ENCODE results near the gene MBD6. TPM values are rescaled to one million over a fixed set of nuclear protein-coding genes. Genes with fewer than 3 reads are reported as not detected.

MBD6 gene
- total and polyA plus RNA-seq, 10 donors: 14.8 to 171 (median 80.6) TPM

DNA sequence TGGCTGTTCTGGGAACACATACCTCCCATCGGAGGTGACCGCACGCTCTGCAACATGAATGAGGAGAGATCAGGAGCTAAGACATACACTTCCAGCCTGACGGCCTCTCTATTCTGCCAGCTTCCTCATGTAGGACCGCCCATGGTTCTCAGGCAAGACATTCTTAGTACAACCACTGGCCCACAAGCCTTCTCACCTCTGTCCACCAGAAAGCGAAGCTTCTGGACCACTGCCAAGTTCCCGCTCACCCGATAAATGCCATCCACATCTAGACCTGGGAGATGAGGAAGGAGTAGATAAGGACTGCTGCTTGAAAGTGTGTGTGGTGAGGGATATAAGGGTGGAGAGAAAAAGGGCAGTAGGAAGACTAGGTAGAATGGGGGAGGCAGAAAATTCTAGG is 48.2 kb upstream of the MBD6 start:
- peak; percentile 62 for DNase-seq
- WGBS, 5 donors: 78 to 88% (median 87%) methylated on average over 8 of the region's 8 CpGs
- TF ChIP-seq POLR2A (IDR thresholded peaks at IDR 0.05) (no peak), POLR2AphosphoS5 (IDR thresholded peaks at IDR 0.05) (peak in 1 of 3 donors; percentile 29)
- TF ChIP-seq, protein P1, sequence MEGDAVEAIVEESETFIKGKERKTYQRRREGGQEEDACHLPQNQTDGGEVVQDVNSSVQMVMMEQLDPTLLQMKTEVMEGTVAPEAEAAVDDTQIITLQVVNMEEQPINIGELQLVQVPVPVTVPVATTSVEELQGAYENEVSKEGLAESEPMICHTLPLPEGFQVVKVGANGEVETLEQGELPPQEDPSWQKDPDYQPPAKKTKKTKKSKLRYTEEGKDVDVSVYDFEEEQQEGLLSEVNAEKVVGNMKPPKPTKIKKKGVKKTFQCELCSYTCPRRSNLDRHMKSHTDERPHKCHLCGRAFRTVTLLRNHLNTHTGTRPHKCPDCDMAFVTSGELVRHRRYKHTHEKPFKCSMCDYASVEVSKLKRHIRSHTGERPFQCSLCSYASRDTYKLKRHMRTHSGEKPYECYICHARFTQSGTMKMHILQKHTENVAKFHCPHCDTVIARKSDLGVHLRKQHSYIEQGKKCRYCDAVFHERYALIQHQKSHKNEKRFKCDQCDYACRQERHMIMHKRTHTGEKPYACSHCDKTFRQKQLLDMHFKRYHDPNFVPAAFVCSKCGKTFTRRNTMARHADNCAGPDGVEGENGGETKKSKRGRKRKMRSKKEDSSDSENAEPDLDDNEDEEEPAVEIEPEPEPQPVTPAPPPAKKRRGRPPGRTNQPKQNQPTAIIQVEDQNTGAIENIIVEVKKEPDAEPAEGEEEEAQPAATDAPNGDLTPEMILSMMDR (IDR thresholded peaks at IDR 0.05 in 8 of 11, conservative IDR thresholded peaks at IDR 0.05 in 3 of 11): no peak
- intact Hi-C loops (cut with DNase I; ENCODE audit: low total_unique reads): no loop called here
- Histone ChIP-seq H3K27ac (peak overlapping the region in 3 of 8 donors; percentile 93 to 96 (median 95)), H3K9me3 (no peaks in the 10 kb centered on the region), H3K4me3 (peak overlapping the region in 1 of 8 donors; percentile 89), H3K36me3 (peaks cover 0 to 69% (median 56%) of the 10 kb centered on the region in 6 donors), H3K4me1 (peaks cover 22 to 100% (median 74%) of the 10 kb centered on the region in 6 donors), H3K27me3 (replicated peaks in 1 of 7) (peaks cover 0 to 18% (median 0%) of the 10 kb centered on the region in 7 donors)

GRCh38 chr12:57474862-57475261 is 47.8 kb upstream of the MBD6 start:
- Histone ChIP-seq H3K27me3 (replicated peaks in 1 of 7) (peaks cover 0 to 18% (median 0%) of the 10 kb centered on the region in 7 donors), H3K27ac (peak overlapping the region in 3 of 8 donors; percentile 93 to 96 (median 95)), H3K36me3 (peaks cover 0 to 64% (median 52%) of the 10 kb centered on the region in 6 donors), H3K4me1 (peaks cover 22 to 100% (median 78%) of the 10 kb centered on the region in 6 donors), H3K4me3 (peak overlapping the region in 6 of 8 donors; percentile 59 to 89 (median 65)), H3K9me3 (no peaks in the 10 kb centered on the region)
- intact Hi-C loops (cut with DNase I; ENCODE audit: low total_unique reads): no loop called here
- WGBS, 5 donors: 86 to 94% (median 90%) methylated on average over 7 of the region's 7 CpGs
- no peak for TF ChIP-seq POLR2A (IDR thresholded peaks at IDR 0.05)
- TF ChIP-seq, protein P1 (IDR thresholded peaks at IDR 0.05 in 8 of 11, conservative IDR thresholded peaks at IDR 0.05 in 3 of 11): no peak
- TF ChIP-seq POLR2AphosphoS5 (IDR thresholded peaks at IDR 0.05): no peak
- DNase-seq: peak; percentile 69

GRCh38 chr12:57475271-57476161 is 47.1 kb upstream of the MBD6 start:
- Histone ChIP-seq H3K4me1 (peaks cover 26 to 100% (median 81%) of the 10 kb centered on the region in 6 donors), H3K4me3 (peak overlapping the region; percentile 39 to 89 (median 61)), H3K9me3 (no peaks in the 10 kb centered on the region), H3K27ac (peak overlapping the region; percentile 87 to 96 (median 93)), H3K36me3 (peaks cover 0 to 58% (median 45%) of the 10 kb centered on the region in 6 donors), H3K27me3 (replicated peaks in 1 of 7) (peaks cover 0 to 18% (median 0%) of the 10 kb centered on the region in 7 donors)
- WGBS, 5 donors: 37 to 49% (median 42%) methylated on average over 40 to 84 of the region's 84 CpGs
- peak; percentile 82 for DNase-seq
- TF ChIP-seq POLR2AphosphoS5 (IDR thresholded peaks at IDR 0.05): no peak
- no peak for TF ChIP-seq POLR2A (IDR thresholded peaks at IDR 0.05)
- TF ChIP-seq, protein P1 (IDR thresholded peaks at IDR 0.05 in 8 of 11, conservative IDR thresholded peaks at IDR 0.05 in 3 of 11): no peak
- intact Hi-C loops (cut with DNase I; ENCODE audit: low total_unique reads): no loop called here
